ENCODE results near the gene MAX.

GRCh38 chr14:65104791-65105190 is 2.5 kb upstream of the MAX start:
- no peak for TF ChIP-seq USF2 (IDR thresholded peaks at IDR 0.05; ENCODE audit: low read depth, low read length)
- TF ChIP-seq CTCF (conservative IDR thresholded peaks at IDR 0.05; ENCODE audit: low read depth, low read length): no peak
- TF ChIP-seq MXI1 (IDR thresholded peaks at IDR 0.05; ENCODE audit: borderline replicate concordance, low read depth, low read length): no peak
- TF ChIP-seq POLR2A (IDR thresholded peaks at IDR 0.05; ENCODE audit: low read depth, low read length): no peak
- no peak for TF ChIP-seq ELK1 (IDR thresholded peaks at IDR 0.05; ENCODE audit: borderline replicate concordance, low read depth, low read length)
- TF ChIP-seq FOS (IDR thresholded peaks at IDR 0.05; ENCODE audit: low read depth, low read length): no peak
- TF ChIP-seq CEBPB (IDR thresholded peaks at IDR 0.05; ENCODE audit: low read depth, low read length): no peak
- no peak for TF ChIP-seq RAD21 (IDR thresholded peaks at IDR 0.05; ENCODE audit: low read length)
- TF ChIP-seq BHLHE40 (IDR thresholded peaks at IDR 0.05; ENCODE audit: low read depth, low read length): no peak
- no peak for TF ChIP-seq MAFK (IDR thresholded peaks at IDR 0.05; ENCODE audit: low read depth, low read length)
- TF ChIP-seq MAZ (IDR thresholded peaks at IDR 0.05; ENCODE audit: borderline replicate concordance, low read depth, low read length): no peak
- no peak for TF ChIP-seq SMC3 (IDR thresholded peaks at IDR 0.05; ENCODE audit: low read depth, low read length)
- no peak for TF ChIP-seq RFX5 (IDR thresholded peaks at IDR 0.05; ENCODE audit: low read depth, low read length)
- TF ChIP-seq RCOR1 (IDR thresholded peaks at IDR 0.05; ENCODE audit: insufficient replicate concordance, low read length): no peak

Measured in IMR-90 (cell line).